Aortic smooth muscle cell (primary cell): ENCODE data around the gene PPP2R3B. TPM values are rescaled to one million over a fixed set of nuclear protein-coding genes. Genes with fewer than 3 reads are reported as not detected.

Experiments
- total RNA-seq: library from RNA; depleted of rRNA; stranded (reverse); fragments of >200 nt; gene quantifications from 2 replicates; pipeline ENCODE4 v1.2.3, GENCODE V29; 2014

Gene PPP2R3B
- total RNA-seq, result 10.7 and 17.8 TPM in 2 replicates

DNA sequence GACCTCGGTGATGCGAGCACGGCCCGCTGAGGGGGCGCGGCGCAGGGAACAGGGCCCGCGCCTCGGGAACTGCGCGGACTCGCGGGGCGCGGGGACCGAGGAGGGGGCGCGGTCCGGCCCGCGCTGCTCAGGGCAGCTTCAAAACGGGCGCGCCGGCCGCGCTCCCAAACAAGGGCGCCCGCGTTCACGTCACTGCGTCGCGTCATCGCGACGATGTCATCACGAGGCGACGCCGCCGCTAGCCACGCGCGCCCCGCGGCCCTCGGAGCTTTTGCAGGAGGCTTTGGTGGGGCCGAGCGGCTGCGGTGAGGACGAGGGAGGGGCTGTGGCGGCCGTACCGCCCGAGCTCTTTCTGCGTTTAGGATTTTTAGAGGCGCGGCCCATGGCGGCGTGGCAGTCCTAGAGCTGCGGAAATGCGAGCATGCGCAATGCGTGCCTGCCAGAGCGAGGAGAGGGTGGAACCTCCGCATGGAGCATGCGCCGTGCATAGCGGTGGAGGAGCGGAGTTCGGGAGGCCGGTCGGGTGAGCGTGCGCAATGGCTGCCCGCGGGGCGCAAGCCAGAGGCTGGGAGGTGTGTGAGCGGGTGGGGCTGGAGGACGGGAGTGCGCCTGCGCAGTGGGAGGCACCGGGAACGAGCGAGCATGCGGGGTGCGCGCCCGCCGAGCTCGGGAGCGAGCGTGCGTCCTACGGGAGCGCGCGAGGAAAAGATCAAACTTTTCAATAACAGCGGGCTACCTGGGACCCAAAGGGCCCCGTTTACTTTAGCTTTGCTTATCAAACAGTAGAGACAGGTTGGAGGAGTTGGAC, at the start of gene PPP2R3B:
PPP2R3B (minus strand) TSS at position 140 of the 808 bp plus-strand sequence. CDS start 216 bp downstream, outside the sequence.

DNA sequence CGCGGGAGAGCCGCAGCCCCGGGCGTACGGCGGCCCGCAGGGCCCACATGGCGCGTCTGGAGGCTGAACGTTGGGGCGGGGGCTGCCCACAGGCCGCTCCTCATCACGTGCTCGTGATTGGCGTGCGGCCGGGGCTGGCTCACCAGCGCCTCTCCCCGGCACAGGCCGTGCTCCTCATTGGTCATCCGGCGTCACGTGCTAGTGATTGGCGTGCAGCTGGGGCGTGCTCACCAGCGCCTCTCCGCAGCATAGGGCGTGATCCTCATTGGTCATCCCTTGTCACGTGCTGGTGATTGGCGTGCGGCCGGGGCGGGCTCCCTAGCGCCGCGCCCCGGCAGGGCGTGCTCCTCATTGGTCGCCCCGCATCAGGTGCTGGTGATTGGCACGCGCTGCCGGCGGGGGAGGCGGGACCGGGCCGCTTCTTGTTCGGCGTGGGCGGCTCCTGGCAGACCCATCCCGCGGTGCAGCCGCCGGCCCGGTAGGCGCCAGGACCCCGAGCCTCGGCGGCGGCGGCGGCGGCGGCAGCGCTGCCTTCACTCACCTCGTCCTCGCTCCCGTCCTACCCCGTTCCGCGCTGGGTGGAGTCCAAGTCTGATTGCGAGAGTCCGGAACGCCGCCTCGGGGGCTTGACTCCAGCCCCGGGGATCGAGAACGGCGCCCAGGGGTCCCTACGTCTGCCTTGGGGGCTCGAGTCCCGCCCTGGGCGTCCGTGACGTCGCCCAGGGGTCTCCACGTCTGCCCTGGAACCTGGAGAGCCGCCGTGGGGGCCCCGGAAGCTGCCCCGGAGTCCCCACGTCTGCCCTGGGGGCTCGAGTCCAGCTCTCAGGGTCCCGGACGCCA, 67.7 kb downstream of the PPP2R3B start, which contains the start of gene GTPBP6:
GTPBP6 (minus strand) TSS at position 58 of the 840 bp plus-strand sequence; CDS start at position 49, 9 bp downstream.

Other genes starting within 250 kb of the PPP2R3B start
- 6.3 and 7.5 TPM in 2 replicates for gene PLCXD1, start 105.5 kb downstream of the PPP2R3B start, total RNA-seq
- 29.7 and 33.6 TPM in 2 replicates for gene GTPBP6, start 68.1 kb downstream of the PPP2R3B start, total RNA-seq
- not detected in 2 replicates for gene SHOX, start 243.9 kb upstream of the PPP2R3B start, total RNA-seq